SH-SY5Y (cell line): Measurements from ENCODE around the gene MPEG1.

Source experiments
- GATA2 ChIP-seq: IDR thresholded peaks from 2 replicates; pipeline ENCODE4 v1.6.1; 2011; ENCODE audit warnings: mild to moderate bottlenecking, low read depth, low read length
- GATA3 ChIP-seq: IDR thresholded peaks from 2 replicates; pipeline ENCODE4 v1.6.1; 2011; ENCODE audit warnings: low read depth, mild to moderate bottlenecking, low read length, moderate library complexity

- TF ChIP-seq GATA2 (no peak), GATA3 (no peak)
Measured at GRCh38 chr11:59195586-59195985, 17.1 kb downstream of the MPEG1 start.
